ENCODE data around the gene TCOF1. TPM values are rescaled to one million over a fixed set of nuclear protein-coding genes. Genes with fewer than 3 reads are reported as not detected.

TCOF1 gene
- total RNA-seq, 4 donors from 2014 or later: 19.4 to 85.0 (median 28.2) TPM

GRCh38 chr5:150394131-150394530 is 36.6 kb downstream of the TCOF1 start:
- no peak for TF ChIP-seq CTCF (IDR thresholded peaks at IDR 0.05)
- TF ChIP-seq POLR2A (IDR thresholded peaks at IDR 0.05): no peak
- H3K27ac ChIP-seq: no peak overlapping the region
- no peaks in the 10 kb centered on the region for H3K4me1 ChIP-seq
- H3K9me3 ChIP-seq: no peaks in the 10 kb centered on the region
- H3K36me3 ChIP-seq: peaks cover 0 to 83% (median 0%) of the 10 kb centered on the region in 3 donors
- DNase-seq: no peak
- H3K27me3 ChIP-seq: no peaks in the 10 kb centered on the region
- no peak overlapping the region for H3K4me3 ChIP-seq

- TF ChIP-seq CTCF (IDR thresholded peaks at IDR 0.05): peak in 1 of 6 experiments; percentile 6
- no peak for TF ChIP-seq POLR2A (IDR thresholded peaks at IDR 0.05)
- Histone ChIP-seq H3K36me3 (peaks cover 0 to 83% (median 0%) of the 10 kb centered on the region in 3 donors), H3K4me3 (no peak overlapping the region), H3K9me3 (no peaks in the 10 kb centered on the region), H3K4me1 (no peaks in the 10 kb centered on the region), H3K27me3 (no peaks in the 10 kb centered on the region), H3K27ac (no peak overlapping the region)
- DNase-seq: no peak
These were observed 37.6 kb downstream of the TCOF1 start for GRCh38 chr5:150394912-150395687.

GRCh38 chr5:150395688-150395975 is 38.1 kb downstream of the TCOF1 start:
- H3K9me3 ChIP-seq: no peaks in the 10 kb centered on the region
- H3K4me3 ChIP-seq: no peak overlapping the region
- no peak overlapping the region for H3K27ac ChIP-seq
- peaks cover 0 to 82% (median 0%) of the 10 kb centered on the region in 3 donors for H3K36me3 ChIP-seq
- H3K4me1 ChIP-seq: no peaks in the 10 kb centered on the region
- DNase-seq: no peak
- no peak for TF ChIP-seq CTCF (IDR thresholded peaks at IDR 0.05)
- no peak for TF ChIP-seq POLR2A (IDR thresholded peaks at IDR 0.05)
- H3K27me3 ChIP-seq: no peaks in the 10 kb centered on the region

GRCh38 chr5:150396267-150396666 is 38.8 kb downstream of the TCOF1 start:
- Histone ChIP-seq H3K4me3 (no peak overlapping the region), H3K36me3 (peaks cover 0 to 84% (median 0%) of the 10 kb centered on the region in 3 donors), H3K9me3 (no peaks in the 10 kb centered on the region), H3K27me3 (no peaks in the 10 kb centered on the region), H3K4me1 (no peaks in the 10 kb centered on the region), H3K27ac (no peak overlapping the region)
- TF ChIP-seq CTCF (IDR thresholded peaks at IDR 0.05) (no peak), POLR2A (IDR thresholded peaks at IDR 0.05) (no peak)
- no peak for DNase-seq

- Histone ChIP-seq H3K27ac (no peak overlapping the region), H3K9me3 (no peaks in the 10 kb centered on the region), H3K36me3 (peaks cover 0 to 82% (median 0%) of the 10 kb centered on the region in 3 donors), H3K4me1 (no peaks in the 10 kb centered on the region), H3K27me3 (no peaks in the 10 kb centered on the region), H3K4me3 (no peak overlapping the region)
- TF ChIP-seq CTCF (IDR thresholded peaks at IDR 0.05) (no peak), POLR2A (IDR thresholded peaks at IDR 0.05) (no peak)
- no peak for DNase-seq
These were observed 39.8 kb downstream of the TCOF1 start for GRCh38 chr5:150397146-150397781.
